NCI-H2029 (cell line): ENCODE measurements around the gene MTUS2.

ENCODE experiments used
- DNase-seq: peaks from one replicate; lab custom pipeline; 2025; lab: John Stamatoyannopoulos, UW

MTUS2 gene

DNA sequence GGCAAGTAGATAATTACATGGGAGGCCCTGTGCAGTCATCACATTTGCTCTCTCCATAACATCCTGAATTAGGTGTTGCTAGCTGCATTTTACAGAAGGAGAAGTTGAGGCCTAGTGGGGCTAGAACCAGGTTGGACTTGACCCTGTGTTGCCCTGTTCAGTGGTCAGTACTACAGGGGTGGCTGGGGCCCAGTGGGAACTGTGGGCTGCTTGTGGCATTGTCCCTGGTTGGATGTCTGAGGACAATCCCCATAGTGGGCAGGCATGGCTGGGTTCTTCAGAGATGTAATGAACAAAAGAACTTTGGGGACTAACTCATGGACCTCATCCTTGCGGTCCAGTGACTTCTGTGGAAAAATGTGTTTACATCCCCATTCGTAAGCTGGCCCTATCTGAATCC lies 38.9 kb downstream of the MTUS2 start:
- DNase-seq, result no peak

DNA sequence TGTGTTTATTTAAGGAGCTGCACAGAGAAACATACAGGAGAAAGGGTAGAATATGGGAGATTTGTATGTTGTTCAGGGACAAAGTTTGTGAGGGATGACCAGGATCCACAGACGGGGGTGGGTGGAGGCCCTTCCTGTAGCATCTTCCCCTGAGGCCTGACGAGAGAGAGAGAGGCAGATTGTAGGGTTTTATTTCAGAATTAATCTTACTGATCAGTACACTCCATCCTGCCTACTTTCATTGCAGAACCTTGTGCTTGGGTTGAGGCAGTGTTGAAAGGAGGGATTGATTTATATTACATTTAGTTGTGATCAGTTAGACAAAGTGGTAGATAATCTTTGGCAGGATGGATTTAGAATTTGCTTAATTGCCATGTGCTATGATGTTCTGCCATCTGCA lies 39.6 kb downstream of the MTUS2 start:
- DNase-seq, result no peak

DNA sequence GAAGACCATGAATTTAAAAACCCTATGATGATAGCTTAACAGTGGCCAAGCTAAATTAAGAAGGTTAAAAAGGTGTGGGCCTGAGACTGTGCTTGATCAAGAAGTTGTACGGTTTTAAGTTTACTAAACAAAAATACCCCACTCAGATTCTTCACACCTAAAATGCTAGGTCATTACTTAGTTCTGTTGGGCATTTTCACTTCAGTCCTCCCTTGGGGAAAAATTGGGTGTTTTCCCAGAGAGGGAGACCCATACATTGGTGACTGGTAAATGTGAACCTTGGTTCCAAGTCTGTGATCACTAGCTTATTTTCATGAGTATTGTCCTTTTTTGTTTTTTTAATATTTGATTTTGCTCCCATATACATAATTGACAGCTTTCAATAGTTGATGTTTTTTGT lies 44.4 kb downstream of the MTUS2 start:
- no peak for DNase-seq

DNA sequence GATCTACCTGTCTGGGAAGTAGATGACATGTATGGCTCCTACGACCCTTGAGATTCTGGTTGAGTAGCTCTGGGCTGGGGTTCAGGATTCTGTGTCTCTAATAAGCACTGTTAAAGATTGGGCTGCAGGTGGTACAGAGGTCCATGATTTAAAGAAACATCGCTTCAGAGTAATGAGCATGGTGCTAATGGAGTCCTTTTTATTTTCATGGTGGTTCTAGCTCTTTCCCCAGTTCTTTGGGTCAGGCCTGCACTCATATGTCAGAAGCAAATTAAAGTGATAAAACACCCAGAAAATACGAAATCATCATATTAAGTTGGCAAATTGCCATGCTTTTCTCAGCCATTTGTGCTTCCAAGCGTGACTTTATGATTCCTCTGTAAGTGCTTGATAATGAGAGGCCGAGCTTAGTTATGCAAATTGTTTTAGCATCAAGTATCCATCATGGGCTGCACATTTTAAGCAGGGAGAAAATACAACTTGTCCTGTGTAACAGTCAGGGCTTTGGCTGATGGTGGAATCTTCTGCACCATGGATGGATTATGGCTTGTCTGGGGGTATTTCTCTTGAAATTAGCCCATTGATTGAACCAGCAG lies 45.1 kb downstream of the MTUS2 start:
- no peak for DNase-seq

DNA sequence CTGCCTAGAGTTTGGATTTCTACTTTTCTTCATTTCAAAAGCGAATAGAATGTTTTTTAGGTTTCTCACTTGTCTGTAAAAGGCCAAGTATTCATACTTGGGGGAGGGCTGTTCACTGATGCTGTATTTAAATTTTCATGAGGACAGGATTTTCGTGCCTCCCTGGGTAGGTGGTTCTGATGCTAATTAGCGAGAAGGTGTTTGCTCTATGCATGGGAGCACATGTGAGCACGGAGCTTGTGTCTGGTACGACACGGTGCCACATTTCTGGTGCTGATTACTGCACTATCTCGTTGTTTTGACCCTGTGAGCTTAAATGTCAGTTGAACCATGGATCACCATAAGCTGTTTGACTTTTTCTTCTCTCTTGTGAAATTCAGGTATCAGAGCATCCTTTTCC lies 45.8 kb downstream of the MTUS2 start:
- no peak for DNase-seq

DNA sequence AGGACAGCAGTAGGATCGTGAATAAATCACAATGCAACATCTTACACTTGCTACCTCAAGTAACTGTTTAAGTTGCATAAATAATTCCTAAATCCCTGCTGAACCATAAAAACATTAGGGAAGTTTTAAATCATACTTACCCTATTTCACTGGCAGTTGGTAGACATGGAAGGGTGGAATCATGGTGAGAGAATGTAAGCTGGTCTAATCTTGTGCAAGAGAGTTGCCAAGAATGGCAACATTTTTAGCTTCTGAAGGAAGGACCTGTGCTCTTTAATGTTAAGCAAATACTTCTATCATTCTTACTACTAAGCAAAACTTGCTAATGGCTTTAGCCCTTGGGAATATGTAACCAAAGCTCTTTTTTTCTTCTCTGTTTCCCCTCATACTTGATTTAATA lies 46.8 kb downstream of the MTUS2 start:
- DNase-seq, result no peak

DNA sequence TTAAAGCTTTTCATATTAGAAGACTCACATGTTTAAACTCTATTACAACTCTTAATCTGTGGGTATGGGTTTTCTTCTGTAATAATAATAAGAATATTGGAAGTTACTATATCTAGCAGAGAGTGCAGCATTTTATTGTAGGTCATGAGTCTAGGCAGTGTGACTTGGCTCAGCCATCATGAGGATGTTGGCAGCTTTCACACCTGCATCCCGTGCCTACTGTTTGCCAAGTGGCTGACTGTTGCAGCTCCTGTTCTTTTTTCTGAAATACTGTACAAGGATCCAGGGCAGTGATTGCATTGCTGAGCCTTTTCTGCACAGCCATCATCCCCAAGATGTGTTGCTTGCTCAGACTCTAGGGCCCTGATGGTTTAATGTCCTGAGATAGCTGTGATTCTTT lies 47.4 kb downstream of the MTUS2 start:
- no peak for DNase-seq

DNA sequence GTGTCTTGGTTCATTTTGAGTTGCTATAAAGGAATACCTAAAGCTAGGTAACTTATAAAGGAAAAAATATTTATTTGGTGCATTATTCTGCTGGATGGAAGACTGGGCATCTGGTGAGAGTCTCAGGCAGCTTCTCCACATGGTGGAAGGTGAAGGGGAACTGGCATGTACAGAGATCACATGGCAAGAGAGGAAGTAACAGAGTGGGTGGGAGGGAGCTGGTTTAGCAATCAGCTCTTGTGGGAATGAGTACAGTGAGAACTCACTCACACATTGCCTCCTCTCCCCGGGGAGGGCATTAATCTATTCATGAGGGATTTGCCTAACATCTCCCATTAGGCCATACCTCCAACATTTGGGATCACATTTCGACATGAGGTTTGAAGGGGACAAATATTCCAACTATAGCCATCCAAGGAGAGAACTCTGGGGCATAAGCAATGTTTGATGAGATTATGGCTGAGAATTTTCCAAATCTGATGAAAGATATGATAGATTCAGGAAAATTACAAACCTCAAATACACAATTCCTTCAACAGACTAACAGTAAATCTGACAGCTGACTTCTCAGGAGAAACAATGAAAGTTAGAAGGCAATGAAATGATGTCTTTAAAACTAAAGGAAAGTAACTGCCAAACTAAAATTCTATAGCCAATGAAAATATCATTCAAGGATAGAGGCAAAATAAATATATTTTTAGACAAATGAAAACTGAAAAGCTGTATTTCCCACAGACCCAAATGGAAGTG lies 52.5 kb downstream of the MTUS2 start:
- DNase-seq, result no peak

DNA sequence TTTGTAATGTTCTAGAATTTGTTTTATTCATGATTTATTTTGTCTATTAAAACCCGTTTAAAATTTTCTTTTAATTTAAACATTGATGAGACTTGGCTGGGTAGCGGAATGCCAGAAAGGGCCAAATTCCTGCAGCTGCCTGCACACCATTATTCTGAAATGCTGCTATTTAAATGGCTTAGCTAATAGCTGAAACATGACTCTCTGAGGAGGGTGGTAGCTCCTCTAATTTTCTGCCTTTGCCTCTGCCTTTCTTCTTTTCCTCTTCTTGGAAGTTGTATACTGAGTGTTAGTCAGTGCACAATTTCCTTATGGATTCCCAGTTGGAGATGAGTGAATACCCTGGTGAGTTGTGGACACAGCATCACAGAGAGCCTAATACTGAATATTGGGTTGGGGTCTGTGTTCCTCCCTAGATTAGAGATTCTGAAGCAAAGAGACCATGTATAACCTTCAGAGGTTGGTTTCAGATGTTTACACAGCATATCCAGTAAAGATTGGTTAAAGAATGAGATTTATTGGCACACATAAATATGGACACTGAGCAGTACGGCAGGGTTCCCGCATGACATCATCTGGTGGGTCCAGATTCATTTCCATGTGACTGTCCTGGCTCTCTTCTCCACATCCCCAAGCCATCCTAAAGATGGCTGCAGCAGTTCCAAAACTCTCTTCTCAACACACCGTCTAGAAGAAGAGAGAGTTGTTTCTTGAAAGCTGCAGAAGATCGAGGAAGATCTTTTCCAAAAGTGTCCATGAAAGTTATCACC lies 55.9 kb downstream of the MTUS2 start:
- DNase-seq, result no peak

DNA sequence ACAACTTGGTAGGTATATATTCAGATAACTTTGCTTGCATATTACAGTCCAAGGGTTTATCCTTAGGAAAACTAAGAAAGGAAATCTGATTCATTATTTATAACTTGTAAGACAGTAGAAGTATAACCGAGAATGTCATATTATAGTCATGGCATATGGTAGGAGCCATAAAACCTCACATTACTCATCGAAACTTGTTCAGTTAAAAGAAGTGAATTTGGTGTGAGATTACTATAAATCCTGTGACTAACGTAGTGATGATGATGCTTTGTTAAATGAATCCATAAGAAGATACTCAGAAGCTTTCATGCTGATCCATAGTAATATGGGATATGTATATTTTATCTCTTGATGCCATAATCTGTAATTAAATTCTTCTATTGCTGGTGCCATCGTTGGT lies 57.3 kb downstream of the MTUS2 start:
- no peak for DNase-seq

DNA sequence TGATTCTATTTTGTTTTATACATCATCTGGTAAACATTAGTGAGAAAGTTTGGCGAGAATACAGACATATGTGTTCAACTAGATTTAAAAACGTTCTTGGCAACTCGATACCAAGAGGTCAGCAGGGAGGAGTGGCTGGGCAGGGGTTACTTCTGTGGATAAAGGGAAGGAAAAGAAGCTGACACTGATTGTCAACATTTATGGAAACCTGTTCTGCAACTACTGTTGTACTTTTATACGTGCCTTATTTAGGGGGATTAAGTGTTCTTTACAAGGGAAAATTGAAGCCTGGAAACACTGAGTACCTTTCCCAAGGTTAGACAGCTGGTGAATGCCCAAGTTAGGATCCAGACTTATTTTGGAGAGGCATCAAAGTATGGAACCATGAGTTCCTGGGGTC lies 65.0 kb downstream of the MTUS2 start:
- no peak for DNase-seq

DNA sequence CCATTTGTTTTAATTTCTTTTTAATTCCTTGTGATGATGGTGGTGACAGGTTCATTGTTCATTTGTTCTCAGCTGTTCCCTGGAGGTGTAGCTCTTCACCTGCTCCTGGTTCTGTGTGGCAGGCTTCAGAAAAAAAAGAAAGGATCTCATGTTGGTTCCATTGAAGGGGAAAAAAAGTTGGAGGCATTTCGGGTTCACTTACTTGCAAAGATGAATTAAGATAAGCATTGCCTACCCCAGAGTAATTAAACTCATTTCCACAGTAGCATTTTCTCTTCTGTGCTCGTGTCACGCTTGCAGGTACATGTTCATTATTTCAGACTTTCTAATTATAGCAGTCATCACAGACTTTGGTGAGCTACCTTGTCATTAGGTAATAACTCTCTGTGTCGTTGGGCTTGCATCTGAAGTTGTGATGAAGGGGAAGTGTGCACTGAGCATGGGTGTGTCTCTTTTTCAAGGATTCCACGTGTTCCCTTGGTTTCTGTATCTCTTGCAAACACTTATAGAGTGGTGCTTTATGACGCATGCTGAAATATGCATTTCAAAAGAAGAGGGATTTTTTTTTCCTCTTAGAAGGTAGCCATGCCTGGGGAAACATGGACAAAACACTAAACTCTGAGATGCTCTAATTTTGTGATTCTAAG lies 69.1 kb downstream of the MTUS2 start:
- no peak for DNase-seq

DNA sequence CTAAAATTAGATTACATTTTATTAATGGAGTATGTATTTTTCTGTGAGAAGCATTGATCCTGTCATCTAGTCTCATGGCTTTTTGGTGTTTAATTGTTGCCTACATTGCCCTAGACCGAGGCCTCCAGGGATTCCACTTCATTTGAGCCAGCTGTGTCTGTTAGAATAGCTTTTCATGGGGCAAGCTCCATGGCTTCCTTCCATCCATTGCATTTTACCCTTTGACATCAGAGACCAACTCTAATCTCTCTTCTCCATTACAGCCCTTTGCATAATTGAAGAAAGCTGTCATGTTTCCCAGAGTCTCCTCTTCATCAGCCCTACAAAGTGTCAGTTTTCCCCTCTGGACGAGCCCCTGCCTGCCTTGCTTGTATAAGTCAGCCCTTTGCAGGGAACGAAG lies 70.6 kb downstream of the MTUS2 start:
- no peak for DNase-seq

DNA sequence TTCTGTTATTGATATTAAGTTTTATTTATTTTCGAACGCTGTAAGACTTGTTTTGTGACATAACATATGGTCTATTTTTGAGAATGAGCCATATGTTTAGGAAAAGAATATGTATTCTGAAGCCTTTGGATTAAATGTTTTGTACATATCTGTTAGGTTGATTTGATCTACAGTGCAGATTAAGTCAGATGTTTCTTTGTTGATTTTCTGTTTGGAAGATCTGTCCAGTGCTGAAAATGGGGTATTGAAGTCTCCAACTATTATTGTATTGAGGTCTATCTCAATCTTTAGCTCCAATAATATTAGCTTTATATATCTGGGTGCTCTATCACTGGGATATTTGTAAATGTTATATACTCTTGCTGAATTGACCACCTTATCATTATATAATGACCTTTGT lies 97.9 kb downstream of the MTUS2 start:
- no peak for DNase-seq

DNA sequence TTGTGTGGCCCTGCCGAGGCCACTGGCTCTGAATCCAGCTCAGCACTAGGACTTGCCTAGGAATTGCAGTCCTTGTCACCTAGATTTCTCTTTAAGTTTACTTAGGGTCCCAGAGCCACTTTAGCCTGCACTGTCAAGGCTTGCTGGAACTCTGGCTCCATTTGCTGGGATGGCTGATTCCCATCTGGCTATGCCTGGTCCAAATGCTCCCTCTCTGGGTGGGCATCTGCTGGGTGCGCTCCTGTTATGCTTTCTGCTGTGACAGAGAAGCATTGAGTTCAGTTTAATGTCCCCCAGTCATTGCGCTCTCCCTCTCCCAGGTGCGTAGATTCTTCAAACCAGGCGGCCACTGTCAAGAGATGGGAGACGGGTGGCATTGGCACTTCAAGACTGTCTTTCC lies 102.2 kb downstream of the MTUS2 start:
- DNase-seq, result no peak

DNA sequence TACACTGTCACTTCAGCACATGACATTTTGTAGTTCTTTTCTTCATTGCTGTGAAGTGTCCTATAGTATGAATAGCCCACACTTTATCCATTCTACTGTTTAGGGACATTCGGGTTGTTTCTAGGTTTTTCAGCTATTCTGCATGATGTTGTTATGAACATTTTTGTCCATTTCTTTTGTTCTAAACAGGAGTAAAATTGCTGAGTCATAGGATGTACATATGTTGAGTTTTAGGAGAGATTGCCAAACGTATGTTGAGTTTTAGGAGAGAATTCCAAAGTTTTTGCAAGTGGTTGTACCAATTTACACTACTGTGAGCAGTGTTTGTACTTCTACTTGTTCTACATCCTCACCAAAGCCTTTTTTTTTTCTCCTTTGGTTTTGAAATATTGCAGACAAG lies 115.0 kb downstream of the MTUS2 start:
- DNase-seq, result no peak

DNA sequence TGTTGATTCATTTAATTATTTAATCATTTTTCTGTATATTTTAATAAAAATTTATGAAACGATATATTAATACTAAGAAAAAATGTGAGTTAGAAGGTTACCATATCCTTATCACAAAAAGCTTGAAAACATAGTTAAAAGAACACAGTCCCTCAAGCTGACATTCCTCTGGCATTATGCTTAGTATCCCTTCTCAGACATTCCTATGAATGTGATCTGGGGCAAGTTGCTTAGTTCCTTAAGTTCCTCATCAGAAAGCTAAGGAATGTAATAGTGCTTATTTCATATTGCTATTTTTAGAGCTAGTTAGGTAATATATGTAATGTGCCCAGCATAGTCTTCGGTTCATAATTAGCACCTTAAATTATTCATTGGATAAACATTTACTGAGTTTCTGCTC lies 122.8 kb downstream of the MTUS2 start:
- no peak for DNase-seq

DNA sequence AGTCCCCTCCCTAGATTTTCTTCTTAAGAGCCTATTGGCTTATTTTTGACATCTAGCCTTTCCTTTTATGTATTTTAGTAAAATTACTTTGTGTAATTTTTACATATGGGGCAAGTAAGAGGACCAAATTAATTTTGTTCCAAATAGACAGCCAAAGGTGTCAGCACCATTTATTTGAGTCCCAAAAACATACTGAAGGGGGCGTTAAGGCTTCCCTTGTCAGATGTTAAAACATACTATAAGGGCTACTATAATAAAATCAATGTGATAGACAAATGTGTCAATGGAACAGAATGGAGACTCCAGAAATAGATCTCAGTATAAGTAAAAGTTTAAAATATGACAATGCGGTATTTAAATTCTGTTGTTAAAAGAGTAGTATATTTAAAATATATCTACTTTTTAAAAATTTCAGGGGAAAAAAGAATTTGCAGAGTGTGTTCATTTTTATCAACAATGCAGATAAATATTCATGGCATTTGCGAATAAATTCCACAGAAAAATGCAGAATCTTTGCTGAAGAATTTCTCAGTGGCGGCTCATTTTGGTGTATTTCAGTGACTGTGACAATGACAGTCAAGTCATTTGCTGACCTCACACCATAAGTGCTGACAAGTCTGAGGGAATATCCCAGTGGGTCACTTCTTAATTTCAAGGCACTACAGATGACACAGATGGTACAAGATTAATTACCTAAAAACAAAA lies 133.7 kb downstream of the MTUS2 start:
- no peak for DNase-seq

DNA sequence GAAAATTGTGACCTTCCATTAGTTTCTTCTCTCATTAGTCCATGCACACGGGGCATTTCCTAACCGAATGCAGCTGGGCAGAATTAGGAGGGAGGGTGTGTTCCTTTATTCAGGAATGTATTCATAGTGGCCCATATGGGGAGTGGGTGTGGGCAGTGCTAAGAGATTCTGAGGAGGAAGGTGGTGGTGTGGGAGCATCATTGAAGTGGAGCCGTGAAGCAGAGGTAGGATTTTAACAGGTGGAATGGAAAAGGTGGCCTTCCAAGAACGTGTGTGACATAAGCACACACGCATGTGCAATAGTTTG lies 134.2 kb downstream of the MTUS2 start:
- DNase-seq, result no peak

DNA sequence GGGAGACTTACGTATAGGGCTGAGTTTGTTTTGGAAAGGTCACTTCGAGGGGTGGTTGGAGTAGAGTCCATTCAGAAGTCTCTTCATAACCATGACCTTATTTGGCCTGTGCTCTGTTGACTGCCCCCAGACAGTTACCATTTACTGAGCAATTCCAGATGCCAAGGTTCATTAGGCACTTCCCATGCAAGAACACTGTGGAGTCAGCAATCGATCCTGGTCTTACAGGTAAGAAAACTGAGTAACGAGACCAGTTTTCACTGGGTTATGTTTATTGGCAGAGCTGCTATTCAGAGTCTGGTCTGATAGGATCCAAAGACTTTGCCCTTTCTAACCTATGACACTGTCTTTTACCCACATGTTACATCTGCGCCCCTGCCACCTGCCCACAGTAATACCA lies 134.7 kb downstream of the MTUS2 start:
- DNase-seq, result no peak

DNA sequence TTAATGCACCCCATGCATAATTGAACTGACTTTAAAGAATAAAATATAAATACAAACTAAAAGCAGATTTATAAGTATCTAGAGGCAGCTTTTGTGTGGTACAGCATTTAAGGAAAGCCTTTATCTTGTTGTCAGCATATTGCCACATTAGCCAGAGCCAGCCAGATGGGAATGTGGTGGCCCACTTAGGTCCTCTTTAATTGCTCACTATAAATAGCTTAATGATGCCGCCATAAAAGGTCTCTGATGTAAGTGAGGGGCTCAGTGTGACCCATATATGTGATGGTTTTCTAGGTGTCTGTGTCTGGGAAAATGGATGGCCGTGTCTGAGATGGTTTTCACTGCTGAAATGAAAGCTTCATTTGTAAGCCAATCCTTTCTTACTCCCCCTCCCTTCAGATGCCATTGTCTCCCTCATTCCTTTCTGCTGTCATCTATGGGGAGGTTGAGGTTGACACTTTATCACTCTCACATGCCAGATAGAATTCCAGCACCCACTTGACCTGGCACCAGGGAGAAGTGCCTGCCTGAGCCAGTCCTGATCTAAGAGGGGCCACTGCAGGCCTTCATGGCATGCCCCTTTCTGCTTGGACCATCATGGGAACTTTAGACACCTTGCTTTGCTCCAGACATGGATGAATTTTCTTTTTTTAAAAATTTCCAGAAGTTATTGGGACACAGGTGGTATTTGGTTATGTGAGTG lies 135.3 kb downstream of the MTUS2 start:
- DNase-seq, result no peak

DNA sequence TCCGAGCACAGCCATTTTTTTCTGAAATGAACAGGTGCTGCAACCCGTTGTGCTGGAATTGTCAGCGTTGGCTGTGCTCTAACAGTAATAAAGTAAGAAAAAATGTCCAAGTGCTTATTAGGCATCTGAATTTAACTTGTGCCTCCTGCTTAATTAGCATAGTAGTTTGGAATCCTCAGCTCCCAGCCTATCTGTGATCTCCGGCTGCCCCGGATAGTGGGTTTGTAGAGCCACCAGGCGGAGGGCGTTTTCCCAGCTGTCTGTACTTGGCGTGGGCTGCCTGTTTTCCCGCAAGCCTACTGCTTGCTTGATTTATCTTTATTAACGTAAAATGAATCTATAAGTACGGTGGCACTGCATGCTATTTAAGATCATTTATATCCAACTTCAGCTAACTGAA lies 137.9 kb downstream of the MTUS2 start:
- no peak for DNase-seq
